Gastrocnemius medialis (tissue), 4 donors: Measurements from ENCODE around the gene ZNF274.

Experiments used
- POLR2A ChIP-seq, 2 donors: fragments of 450-650 bp; IDR thresholded peaks; one replicate each; pipeline ENCODE4 v1.6.1; 2017; ENCODE audit warnings: antibody characterized with exemption in 2 of 2, mild to moderate bottlenecking in 2 of 2, moderate library complexity in 2 of 2
- TF ChIP-seq, protein P1 (sequence below), 5 experiments: fragments of 450-650 bp in 3 of 5; fragments of 200-600 bp in 2 of 5; sonication (generic) in 2 of 5; IDR thresholded peaks in 4 of 5; conservative IDR thresholded peaks in 1 of 5; 1 replicate in 4 of 5; 2 replicates in 1 of 5; pipeline ENCODE4 v1.5.1; 2016 to 2019; ENCODE audit warnings: antibody characterized with exemption in 5 of 5, mild to moderate bottlenecking in 3 of 5, moderate library complexity in 3 of 5

DNA sequence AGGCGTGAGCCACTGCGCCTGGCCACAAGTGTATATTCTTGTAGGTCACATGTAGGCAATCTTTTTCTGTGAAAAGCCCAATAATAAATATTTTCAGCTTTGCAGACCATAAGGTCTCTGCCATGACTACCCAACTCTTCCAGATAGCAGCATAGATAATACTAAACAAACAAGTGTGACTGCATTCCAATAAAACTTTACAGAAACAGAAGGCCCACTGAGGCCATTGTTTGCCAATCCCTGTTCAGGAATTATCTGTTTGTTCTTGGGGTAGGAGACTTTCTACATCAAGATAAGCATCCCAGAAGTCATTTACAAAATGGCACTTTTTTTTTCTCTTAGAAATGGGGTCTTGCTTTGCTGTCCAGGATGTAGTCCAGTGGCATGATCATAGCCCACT is 29.5 kb upstream of the ZNF274 start:
- no peak for TF ChIP-seq POLR2A (IDR thresholded peaks at IDR 0.05)
- TF ChIP-seq, protein P1, sequence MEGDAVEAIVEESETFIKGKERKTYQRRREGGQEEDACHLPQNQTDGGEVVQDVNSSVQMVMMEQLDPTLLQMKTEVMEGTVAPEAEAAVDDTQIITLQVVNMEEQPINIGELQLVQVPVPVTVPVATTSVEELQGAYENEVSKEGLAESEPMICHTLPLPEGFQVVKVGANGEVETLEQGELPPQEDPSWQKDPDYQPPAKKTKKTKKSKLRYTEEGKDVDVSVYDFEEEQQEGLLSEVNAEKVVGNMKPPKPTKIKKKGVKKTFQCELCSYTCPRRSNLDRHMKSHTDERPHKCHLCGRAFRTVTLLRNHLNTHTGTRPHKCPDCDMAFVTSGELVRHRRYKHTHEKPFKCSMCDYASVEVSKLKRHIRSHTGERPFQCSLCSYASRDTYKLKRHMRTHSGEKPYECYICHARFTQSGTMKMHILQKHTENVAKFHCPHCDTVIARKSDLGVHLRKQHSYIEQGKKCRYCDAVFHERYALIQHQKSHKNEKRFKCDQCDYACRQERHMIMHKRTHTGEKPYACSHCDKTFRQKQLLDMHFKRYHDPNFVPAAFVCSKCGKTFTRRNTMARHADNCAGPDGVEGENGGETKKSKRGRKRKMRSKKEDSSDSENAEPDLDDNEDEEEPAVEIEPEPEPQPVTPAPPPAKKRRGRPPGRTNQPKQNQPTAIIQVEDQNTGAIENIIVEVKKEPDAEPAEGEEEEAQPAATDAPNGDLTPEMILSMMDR (IDR thresholded peaks at IDR 0.05 in 4 of 5, conservative IDR thresholded peaks at IDR 0.05 in 1 of 5) = no peak
